Neural cell (in vitro differentiated cells): ENCODE data around the gene HIVEP2. TPM values are rescaled to one million over a fixed set of nuclear protein-coding genes. Genes with fewer than 3 reads are reported as not detected.

ENCODE experiments used
- H2AFZ ChIP-seq: fragments of 200-600, 300-800 bp; sonication (generic), shearing (Covaris generic); 2 replicates; pipeline ENCODE4 v1.6.0; 2014; ENCODE audit warnings: low read depth, mild to moderate bottlenecking, antibody characterized with exemption, low read length, moderate library complexity
- H3F3A ChIP-seq: fragments of 200-600 bp; shearing (Covaris generic); 2 replicates; pipeline ENCODE4 v1.6.1; 2016; ENCODE audit warnings: mild to moderate bottlenecking, moderate library complexity, mixed read lengths, antibody characterized with exemption, low read length; ENCODE audit not compliant: insufficient read depth, poor library complexity, severe bottlenecking
- H3K27ac ChIP-seq: fragments of 200-600, 300-800 bp; sonication (generic), shearing (Covaris generic); 2 replicates; pipeline ENCODE4 v1.5.1; 2014; ENCODE audit warnings: mild to moderate bottlenecking, low read length, moderate library complexity
- H3K27me3 ChIP-seq: fragments of 300-800, 200-600 bp; sonication (generic), shearing (Covaris generic); 2 replicates; pipeline ENCODE4 v1.6.0; 2014; ENCODE audit warnings: mild to moderate bottlenecking, low read depth, low read length, moderate library complexity; ENCODE audit not compliant: insufficient read depth
- H3K36me3 ChIP-seq: fragments of 300-800, 200-600 bp; sonication (generic), shearing (Covaris generic); 2 replicates; pipeline ENCODE4 v1.5.1; 2014; ENCODE audit warnings: mild to moderate bottlenecking, antibody characterized with exemption, low read length, moderate library complexity; ENCODE audit not compliant: insufficient read depth
- H3K4me2 ChIP-seq: fragments of 300-800, 200-600 bp; sonication (generic), shearing (Covaris generic); 2 replicates; pipeline ENCODE4 v1.6.0; 2014; ENCODE audit warnings: mild to moderate bottlenecking, low read length
- H3K4me3 ChIP-seq: fragments of 300-800, 200-600 bp; sonication (generic), shearing (Covaris generic); 2 replicates; pipeline ENCODE4 v1.5.1; 2014; ENCODE audit warnings: mild to moderate bottlenecking, low read length, moderate library complexity
- H3K79me2 ChIP-seq: fragments of 200-600 bp; shearing (Covaris generic); replicated peaks from 2 replicates; pipeline ENCODE4 v1.6.0; 2014; ENCODE audit warnings: mild to moderate bottlenecking, low read length, moderate library complexity; ENCODE audit not compliant: insufficient read depth
- H3K9ac ChIP-seq: fragments of 300-800, 200-600 bp; sonication (generic), shearing (Covaris generic); 2 replicates; pipeline ENCODE4 v1.6.1; 2016; ENCODE audit warnings: mild to moderate bottlenecking, low read length, mixed read lengths
- H3K9me2 ChIP-seq: fragments of 200-600 bp; shearing (Covaris generic); 2 replicates; pipeline ENCODE4 v1.6.1; 2016; ENCODE audit warnings: mild to moderate bottlenecking, low read length, mixed read lengths; ENCODE audit not compliant: insufficient read depth
- H3K9me3 ChIP-seq: fragments of 200-600, 300-800 bp; sonication (generic), shearing (Covaris generic); 2 replicates; pipeline ENCODE4 v1.6.1; 2016; ENCODE audit warnings: mild to moderate bottlenecking, mixed run types, low read length, moderate library complexity, mixed read lengths
- H4K20me1 ChIP-seq: fragments of 200-600 bp; shearing (Covaris generic); 2 replicates; pipeline ENCODE4 v1.6.1; 2016; ENCODE audit warnings: mild to moderate bottlenecking, mixed run types; ENCODE audit not compliant: insufficient read depth
- EP300 ChIP-seq: fragments of 450-650 bp; conservative IDR thresholded peaks from 2 replicates; pipeline ENCODE4 v1.6.1; 2014; ENCODE audit warnings: antibody characterized with exemption, mild to moderate bottlenecking, moderate library complexity; ENCODE audit not compliant: poor library complexity, severe bottlenecking
- EZH2 ChIP-seq: fragments of 200-600, 300-800 bp; shearing (Covaris generic), sonication (generic); IDR thresholded peaks from 2 replicates; pipeline ENCODE4 v1.6.1; 2014; ENCODE audit warnings: antibody characterized with exemption, low read length, borderline replicate concordance, mild to moderate bottlenecking; ENCODE audit not compliant: insufficient read depth, poor library complexity, severe bottlenecking
- MXI1 ChIP-seq: fragments of 450-650 bp; conservative IDR thresholded peaks from 2 replicates; pipeline ENCODE4 v1.6.1; 2014; ENCODE audit warnings: antibody characterized with exemption, mild to moderate bottlenecking; ENCODE audit not compliant: poor library complexity, severe bottlenecking
- POLR2AphosphoS5 ChIP-seq: IDR thresholded peaks from 2 replicates; pipeline ENCODE4 v1.6.1; 2012
- RAD21 ChIP-seq: fragments of 450-650 bp; conservative IDR thresholded peaks from 2 replicates; pipeline ENCODE4 v1.6.1; 2014; ENCODE audit warnings: antibody characterized with exemption, mild to moderate bottlenecking, moderate library complexity
- SMC3 ChIP-seq: fragments of 450-650 bp; conservative IDR thresholded peaks from 2 replicates; pipeline ENCODE4 v1.6.1; 2014; ENCODE audit warnings: antibody characterized with exemption, mild to moderate bottlenecking, moderate library complexity; ENCODE audit not compliant: poor library complexity
- TAF1 ChIP-seq: IDR thresholded peaks from 2 replicates; pipeline ENCODE4 v1.6.1; 2012; ENCODE audit warnings: low read depth
- polyA plus RNA-seq: library from polyadenylated mRNA; depleted of rRNA; stranded (reverse); fragments of >200 nt; gene quantifications from 2 replicates; pipeline ENCODE4 v1.2.3, GENCODE V29; 2014
- TF ChIP-seq, protein P1 (sequence below): fragments of 450-650 bp; IDR thresholded peaks from 2 replicates; pipeline ENCODE4 v1.5.1; 2014; ENCODE audit warnings: antibody characterized with exemption, mild to moderate bottlenecking, moderate library complexity; ENCODE audit not compliant: poor library complexity, severe bottlenecking
- TF ChIP-seq, protein P2 (sequence below): IDR thresholded peaks from 2 replicates; pipeline ENCODE4 v1.6.1; 2012; ENCODE audit warnings: borderline replicate concordance

HIVEP2 gene
- polyA plus RNA-seq, 1 donor from 2014 or later: 6.0 TPM

DNA sequence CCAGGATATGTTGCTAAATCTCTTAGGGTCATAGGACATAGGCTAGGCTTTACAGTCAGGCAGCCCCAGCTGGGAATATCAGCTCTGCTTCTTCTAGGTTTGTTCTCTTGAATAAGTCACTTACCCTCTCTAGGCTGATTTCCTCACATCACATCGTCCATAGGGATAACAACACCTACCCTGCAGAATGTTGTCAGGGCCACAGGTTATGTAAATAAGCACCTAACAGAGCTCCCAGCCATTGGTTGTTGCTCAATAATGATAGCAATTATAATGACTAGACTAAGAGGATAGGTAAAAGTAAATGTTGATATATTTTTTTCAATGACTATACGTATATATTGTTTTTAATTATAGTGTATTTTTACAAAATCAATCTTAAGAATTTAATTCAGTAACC, 135.0 kb downstream of the HIVEP2 start:
- Histone ChIP-seq H3K27ac (no peak overlapping the region), H3K27me3 (no peaks in the 10 kb centered on the region), H4K20me1 (no peaks in the 10 kb centered on the region), H3K9me3 (no peaks in the 10 kb centered on the region), H3F3A (no peaks in the 10 kb centered on the region), H3K9me2 (no peaks in the 10 kb centered on the region), H3K79me2 (no peaks in the 10 kb centered on the region), H2AFZ (no peak overlapping the region), H3K4me2 (no peak overlapping the region), H3K9ac (no peak overlapping the region), H3K36me3 (no peaks in the 10 kb centered on the region), H3K4me3 (no peak overlapping the region)
- TF ChIP-seq RAD21 (no peak), SMC3 (no peak), POLR2AphosphoS5 (no peak), EZH2 (no peak), MXI1 (no peak), TAF1 (no peak), EP300 (no peak)
- TF ChIP-seq, protein P1, sequence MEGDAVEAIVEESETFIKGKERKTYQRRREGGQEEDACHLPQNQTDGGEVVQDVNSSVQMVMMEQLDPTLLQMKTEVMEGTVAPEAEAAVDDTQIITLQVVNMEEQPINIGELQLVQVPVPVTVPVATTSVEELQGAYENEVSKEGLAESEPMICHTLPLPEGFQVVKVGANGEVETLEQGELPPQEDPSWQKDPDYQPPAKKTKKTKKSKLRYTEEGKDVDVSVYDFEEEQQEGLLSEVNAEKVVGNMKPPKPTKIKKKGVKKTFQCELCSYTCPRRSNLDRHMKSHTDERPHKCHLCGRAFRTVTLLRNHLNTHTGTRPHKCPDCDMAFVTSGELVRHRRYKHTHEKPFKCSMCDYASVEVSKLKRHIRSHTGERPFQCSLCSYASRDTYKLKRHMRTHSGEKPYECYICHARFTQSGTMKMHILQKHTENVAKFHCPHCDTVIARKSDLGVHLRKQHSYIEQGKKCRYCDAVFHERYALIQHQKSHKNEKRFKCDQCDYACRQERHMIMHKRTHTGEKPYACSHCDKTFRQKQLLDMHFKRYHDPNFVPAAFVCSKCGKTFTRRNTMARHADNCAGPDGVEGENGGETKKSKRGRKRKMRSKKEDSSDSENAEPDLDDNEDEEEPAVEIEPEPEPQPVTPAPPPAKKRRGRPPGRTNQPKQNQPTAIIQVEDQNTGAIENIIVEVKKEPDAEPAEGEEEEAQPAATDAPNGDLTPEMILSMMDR: no peak
- TF ChIP-seq, protein P2, sequence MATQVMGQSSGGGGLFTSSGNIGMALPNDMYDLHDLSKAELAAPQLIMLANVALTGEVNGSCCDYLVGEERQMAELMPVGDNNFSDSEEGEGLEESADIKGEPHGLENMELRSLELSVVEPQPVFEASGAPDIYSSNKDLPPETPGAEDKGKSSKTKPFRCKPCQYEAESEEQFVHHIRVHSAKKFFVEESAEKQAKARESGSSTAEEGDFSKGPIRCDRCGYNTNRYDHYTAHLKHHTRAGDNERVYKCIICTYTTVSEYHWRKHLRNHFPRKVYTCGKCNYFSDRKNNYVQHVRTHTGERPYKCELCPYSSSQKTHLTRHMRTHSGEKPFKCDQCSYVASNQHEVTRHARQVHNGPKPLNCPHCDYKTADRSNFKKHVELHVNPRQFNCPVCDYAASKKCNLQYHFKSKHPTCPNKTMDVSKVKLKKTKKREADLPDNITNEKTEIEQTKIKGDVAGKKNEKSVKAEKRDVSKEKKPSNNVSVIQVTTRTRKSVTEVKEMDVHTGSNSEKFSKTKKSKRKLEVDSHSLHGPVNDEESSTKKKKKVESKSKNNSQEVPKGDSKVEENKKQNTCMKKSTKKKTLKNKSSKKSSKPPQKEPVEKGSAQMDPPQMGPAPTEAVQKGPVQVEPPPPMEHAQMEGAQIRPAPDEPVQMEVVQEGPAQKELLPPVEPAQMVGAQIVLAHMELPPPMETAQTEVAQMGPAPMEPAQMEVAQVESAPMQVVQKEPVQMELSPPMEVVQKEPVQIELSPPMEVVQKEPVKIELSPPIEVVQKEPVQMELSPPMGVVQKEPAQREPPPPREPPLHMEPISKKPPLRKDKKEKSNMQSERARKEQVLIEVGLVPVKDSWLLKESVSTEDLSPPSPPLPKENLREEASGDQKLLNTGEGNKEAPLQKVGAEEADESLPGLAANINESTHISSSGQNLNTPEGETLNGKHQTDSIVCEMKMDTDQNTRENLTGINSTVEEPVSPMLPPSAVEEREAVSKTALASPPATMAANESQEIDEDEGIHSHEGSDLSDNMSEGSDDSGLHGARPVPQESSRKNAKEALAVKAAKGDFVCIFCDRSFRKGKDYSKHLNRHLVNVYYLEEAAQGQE: no peak

- Histone ChIP-seq H3K79me2 (no peaks in the 10 kb centered on the region), H3K27me3 (no peaks in the 10 kb centered on the region), H3K4me2 (no peak overlapping the region), H3K4me3 (no peak overlapping the region), H3K9me2 (no peaks in the 10 kb centered on the region), H4K20me1 (no peaks in the 10 kb centered on the region), H2AFZ (no peak overlapping the region), H3K27ac (no peak overlapping the region), H3F3A (no peaks in the 10 kb centered on the region), H3K9ac (no peak overlapping the region), H3K9me3 (no peaks in the 10 kb centered on the region), H3K36me3 (no peaks in the 10 kb centered on the region)
- TF ChIP-seq, protein P1: no peak
- TF ChIP-seq, protein P2: no peak
- TF ChIP-seq RAD21 (no peak), EP300 (no peak), TAF1 (no peak), EZH2 (no peak), SMC3 (no peak), MXI1 (no peak)
Measured at GRCh38 chr6:142808405-142809061, 136.4 kb downstream of the HIVEP2 start.
